Stimulated activated CD4-positive, alpha-beta T cell treated with anti-CD3 and anti-CD28 coated beads, Interleukin-4, amount 100 ng/mL, for 24 hours (primary cell): ENCODE results near the gene GABRD.
A peak's percentile ranks its signal among the peaks of the same experiment; 100 is the strongest.

ENCODE experiments used
- DNase-seq: peaks from one replicate; pipeline ENCODE4 v3.0.0-alpha.2; 2020

Gene GABRD

GRCh38 chr1:2041305-2041704, 22.2 kb downstream of the GABRD start:
- DNase-seq = no peak

DNA sequence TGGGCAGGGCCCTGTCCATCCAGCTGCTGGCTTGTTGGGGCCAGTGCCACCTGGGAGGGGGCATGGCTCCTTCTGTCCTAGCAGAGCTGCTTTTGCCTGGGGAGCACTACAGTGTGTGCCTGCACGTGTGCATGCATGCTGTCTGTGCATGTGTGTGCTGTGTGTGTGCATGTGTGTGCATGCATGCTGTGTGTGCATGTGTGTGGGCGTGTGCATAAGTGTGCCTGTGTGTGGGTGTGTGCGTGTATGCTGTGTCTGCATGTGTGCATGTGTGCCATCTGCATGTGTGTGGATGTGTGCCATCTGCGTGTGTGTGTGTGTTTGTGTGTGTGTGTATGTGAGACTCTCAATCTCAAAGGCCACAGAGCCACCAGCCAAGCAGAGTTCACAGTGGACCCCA, 22.7 kb downstream of the GABRD start:
- DNase-seq = no peak

- DNase-seq = no peak
Measured at GRCh38 chr1:2042830-2043773, 24.0 kb downstream of the GABRD start.

GRCh38 chr1:2043886-2044285, 24.7 kb downstream of the GABRD start:
- no peak for DNase-seq

GRCh38 chr1:2044510-2045319, 25.6 kb downstream of the GABRD start:
- DNase-seq = peak; percentile 78

GRCh38 chr1:2045468-2046173, 26.5 kb downstream of the GABRD start:
- no peak for DNase-seq

- peak; percentile 49 for DNase-seq
Measured at GRCh38 chr1:2046174-2046917, 27.2 kb downstream of the GABRD start.

DNA sequence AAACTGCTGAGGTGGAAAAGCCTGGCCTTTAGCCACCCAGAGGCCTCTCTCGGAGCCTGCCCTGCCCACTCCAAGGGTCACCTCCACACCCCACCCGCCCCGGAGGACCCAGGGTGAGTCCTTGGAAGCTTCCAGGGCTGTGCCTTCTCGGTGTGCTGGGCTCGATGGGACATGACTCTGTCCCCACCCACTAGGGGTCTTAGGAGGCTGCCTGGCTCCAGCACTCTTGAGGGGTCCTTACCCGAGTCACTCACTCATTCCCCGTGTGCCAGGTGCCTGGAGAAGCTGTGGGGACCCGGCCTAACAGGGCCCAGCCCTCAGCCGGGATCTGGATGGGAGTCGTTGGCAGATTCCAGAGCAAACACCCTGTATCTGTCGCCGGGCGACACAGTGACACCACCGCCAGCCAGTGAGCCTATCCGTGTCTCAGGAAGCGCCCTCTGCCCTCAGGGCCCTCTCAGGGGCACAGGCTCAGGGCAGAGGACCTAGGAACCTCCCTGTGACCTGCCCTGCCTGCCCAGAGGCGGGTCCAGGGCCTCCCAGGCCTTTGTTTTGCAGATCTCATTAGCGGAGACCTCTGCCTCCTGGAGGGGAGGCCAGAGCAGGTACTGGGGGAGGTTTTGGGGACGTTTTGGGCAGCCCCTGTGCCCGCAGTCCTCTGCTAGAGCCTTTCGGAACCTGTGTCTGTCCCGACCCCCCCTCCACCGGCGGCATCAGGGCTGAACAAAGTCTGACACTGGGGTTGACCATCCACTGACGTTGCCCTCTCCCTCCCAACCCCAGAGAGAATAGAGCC, 28.0 kb downstream of the GABRD start:
- no peak for DNase-seq

- no peak for DNase-seq
Measured at GRCh38 chr1:2047749-2048729, 28.9 kb downstream of the GABRD start.

DNA sequence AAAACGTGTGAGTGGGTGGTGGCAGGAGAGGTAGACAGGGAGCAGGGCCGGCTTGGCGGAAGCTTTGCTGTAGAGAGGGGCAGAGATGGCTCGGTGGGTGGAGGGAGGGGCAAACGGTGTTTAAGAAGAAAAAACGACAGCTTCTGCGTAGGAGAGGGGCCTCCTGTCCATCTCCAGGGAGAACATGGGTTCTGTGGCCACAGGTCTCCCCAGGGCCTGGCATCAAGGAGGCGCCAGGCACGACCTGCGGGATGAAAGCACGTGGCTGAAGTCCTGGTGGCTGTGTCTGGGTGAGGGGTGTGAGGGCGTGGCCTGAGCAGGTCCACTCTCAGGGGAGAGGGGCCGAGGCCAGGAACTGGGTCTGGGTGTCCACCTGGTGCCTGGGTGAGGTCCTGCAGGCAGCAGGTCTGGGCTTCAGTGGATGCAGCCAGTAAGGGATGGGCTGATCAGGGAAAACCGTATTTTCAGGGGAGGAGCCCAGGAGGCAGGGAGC, 30.1 kb downstream of the GABRD start:
- DNase-seq = no peak

DNA sequence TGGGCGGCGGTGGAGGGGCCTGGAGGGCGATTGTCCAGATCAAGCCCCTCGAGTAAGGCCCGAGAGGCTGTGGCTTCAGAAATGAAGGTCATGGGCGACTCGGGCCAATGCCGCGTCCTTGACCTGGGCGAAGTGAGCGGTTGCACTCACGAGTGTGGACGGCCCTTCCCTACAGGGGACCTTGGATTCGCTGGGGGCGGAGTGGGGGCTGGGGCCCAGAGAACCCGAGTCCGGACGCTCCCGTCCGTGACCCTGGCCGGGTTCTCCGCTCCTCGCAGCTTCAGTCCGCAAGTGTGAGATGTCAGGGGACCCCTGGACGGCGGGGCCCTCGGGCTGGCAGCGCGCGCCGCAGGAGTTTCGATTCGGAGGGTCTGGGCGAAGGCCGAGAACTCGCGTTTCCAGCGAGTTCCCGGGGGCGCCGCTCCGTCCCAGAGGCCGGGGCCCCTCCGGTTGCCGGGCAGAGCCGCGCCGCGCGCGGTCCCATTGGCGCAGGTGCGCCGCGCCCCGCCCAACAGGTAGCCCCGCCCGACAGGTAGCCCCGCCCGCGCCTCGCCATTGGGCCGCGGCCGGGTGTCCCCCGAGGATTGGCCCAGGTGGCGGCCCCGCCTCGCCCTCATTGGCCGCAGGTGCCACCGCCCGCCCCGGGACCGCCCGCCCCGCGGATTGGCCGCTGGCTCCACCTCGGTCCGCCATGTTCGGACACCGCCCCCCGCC, 30.7 kb downstream of the GABRD start, which contains the start of gene PRKCZ:
TSS of gene PRKCZ (plus strand) at position 694 of the 714 bp plus-strand sequence. CDS start 220 bp downstream, outside the sequence.
- peak; percentile 92 for DNase-seq

DNA sequence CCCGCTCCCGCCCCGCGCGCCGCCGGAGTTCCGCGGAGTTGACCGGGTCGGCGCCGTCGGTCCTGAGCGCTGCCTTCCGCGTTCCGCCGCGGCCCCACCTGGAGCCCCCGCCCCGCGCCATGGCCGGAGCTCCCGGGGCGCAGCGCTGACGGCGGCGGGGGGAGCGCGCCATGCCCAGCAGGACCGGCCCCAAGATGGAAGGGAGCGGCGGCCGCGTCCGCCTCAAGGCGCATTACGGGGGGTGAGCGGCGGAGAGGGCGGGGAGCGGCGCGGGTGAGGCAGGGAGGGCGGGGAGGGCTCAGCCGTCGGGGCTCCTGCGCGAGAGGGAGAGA, 31.3 kb downstream of the GABRD start:
- DNase-seq = no peak

DNA sequence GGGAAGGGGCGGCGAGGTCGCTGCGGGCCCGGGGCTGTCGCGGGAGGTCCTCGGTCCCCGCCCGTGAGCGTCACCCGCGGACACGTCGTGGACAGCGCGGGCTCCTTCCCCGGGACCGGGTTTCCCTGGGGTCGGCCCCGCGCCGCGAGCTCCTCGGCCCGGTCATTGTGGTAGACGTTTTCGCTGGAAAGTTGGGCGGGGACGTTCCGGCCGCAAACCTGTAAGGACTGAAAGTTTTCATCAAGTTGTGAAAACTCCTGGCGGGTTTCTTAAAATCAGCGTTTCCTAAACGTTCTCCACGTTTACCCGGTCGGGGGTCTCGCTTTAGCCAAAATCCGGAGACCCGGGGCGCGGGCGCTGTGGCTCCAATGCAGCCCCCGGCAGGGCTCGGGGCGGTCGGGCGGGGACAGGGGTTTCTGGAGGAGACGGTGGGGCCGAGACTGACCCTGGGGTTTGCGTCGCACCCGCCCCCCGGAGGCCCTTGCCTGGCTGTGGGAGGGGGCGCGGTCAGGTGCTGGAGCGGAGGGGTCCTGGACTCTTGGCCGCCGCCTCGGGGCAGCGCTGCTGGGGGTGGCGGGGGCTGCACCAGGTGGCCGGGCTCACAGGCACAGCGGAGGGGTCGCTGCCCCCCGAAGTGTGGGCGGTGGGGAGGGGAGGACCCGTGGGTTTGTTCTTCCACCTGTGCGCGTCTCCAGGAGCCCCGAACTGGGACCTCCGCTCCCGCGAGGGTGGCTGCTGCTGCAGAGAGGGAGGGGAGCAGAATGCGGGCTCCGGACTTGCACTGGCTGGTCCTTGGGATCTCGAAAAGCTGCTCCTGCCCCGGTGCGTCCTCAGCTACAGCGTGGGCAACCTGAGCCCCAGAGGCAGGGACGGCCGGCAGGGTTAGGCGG, 31.9 kb downstream of the GABRD start:
- DNase-seq = no peak

DNA sequence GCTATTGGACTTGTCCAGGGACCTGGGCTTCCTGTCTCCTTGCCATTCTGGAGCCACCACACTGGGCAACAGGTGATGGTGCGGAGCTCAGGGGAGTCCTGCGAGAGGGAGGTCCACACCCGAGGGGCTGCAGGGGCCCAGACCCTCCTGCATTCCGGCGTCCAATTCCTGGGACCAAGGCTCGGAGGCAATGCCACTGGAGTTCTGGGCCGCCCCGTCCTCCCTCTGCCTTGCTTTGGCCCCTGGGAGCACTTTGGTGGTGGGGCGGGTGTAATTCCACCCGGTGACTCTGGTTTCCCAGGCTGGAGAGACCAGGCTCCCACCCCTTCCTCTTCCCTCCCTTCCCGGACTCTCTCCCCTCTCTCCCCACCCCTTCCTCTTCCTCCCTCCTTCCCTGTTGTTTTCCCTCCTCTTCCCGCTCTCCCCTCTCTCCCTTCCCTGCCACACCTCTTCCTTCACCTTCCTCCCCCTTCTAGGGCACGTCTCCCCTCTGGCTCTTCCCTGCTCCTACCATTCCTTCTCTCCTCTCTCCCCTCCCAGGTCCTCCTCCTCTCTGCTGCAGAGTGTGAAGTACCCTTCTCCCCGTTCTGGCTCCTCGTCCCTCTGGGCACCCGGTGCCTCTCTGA, 33.0 kb downstream of the GABRD start:
- no peak for DNase-seq

- DNase-seq = no peak
Measured at GRCh38 chr1:2052756-2053155, 33.6 kb downstream of the GABRD start.

GRCh38 chr1:2053217-2053616, 34.1 kb downstream of the GABRD start:
- no peak for DNase-seq

GRCh38 chr1:2053784-2054376, 34.7 kb downstream of the GABRD start:
- DNase-seq = no peak

DNA sequence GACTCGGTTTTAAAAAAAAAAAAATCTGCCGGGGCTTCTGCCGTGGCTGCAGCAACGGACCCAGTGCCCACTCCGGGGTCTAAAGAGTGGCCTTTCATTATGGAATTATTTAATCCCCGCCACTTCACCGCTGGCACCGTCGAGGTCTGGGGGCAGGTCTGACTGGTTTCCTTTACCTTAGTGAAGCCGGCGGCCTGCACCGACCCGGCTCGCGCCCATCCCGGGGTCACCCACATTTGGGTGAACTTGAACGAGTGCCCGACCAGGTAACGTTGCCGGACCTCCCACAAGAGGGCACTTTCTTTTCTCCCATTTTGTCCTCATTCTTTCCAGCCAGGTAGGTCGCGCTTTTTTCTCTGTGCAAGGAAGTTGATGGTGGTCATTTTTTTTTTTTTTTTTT, 35.4 kb downstream of the GABRD start:
- no peak for DNase-seq
